ENCODE data around the gene PALLD. TPM values are rescaled to one million over a fixed set of nuclear protein-coding genes. Genes with fewer than 3 reads are reported as not detected.

PALLD gene
- total and polyA plus RNA-seq, 2 of the 8 experiments (the other 6 are each of a cell fraction or from before 2014, with no cell fraction given), result 10.5 to 25.0 TPM

GRCh38 chr4:168534535-168534934, 37.7 kb downstream of the PALLD start (continued):
- TF ChIP-seq CHD7 (IDR thresholded peaks at IDR 0.05; ENCODE audit: insufficient replicate concordance, low read length) (no peak), USF2 (IDR thresholded peaks at IDR 0.05; ENCODE audit: low read length) (no peak), SRF (IDR thresholded peaks at IDR 0.05; ENCODE audit: low read depth, low read length) (no peak), SIN3A (conservative IDR thresholded peaks at IDR 0.05 in 1 of 2, IDR thresholded peaks at IDR 0.05 in 1 of 2; ENCODE audit: low read depth in 1 of 2, low read length in 2 of 2) (no peak), MAX (IDR thresholded peaks at IDR 0.05) (no peak)

Data from H1 (cell line).